ENCODE results near the gene BIRC5. TPM values are rescaled to one million over a fixed set of nuclear protein-coding genes. Genes with fewer than 3 reads are reported as not detected.

BIRC5 gene
- total RNA-seq, 1 donor: 0.21 TPM

- Histone ChIP-seq H3K27me3 (ENCODE audit: insufficient read depth, low read length) (no peaks in the 10 kb centered on the region), H3K9me3 (ENCODE audit: low read depth, low read length) (no peaks in the 10 kb centered on the region), H3K4me1 (ENCODE audit: insufficient read depth, low read length) (peaks cover 40% of the 10 kb centered on the region), H3K4me3 (ENCODE audit: low read length) (no peak overlapping the region)
These were observed 50.5 kb downstream of the BIRC5 start for GRCh38 chr17:78264590-78264989.

GRCh38 chr17:78265121-78265520, 51.1 kb downstream of the BIRC5 start:
- no peak overlapping the region for H3K4me3 ChIP-seq (ENCODE audit: low read length)
- no peaks in the 10 kb centered on the region for H3K9me3 ChIP-seq (ENCODE audit: low read depth, low read length)
- H3K27me3 ChIP-seq (ENCODE audit: insufficient read depth, low read length): no peaks in the 10 kb centered on the region
- peaks cover 38% of the 10 kb centered on the region for H3K4me1 ChIP-seq (ENCODE audit: insufficient read depth, low read length)

- H3K27me3 ChIP-seq (ENCODE audit: insufficient read depth, low read length): no peaks in the 10 kb centered on the region
- no peak overlapping the region for H3K4me3 ChIP-seq (ENCODE audit: low read length)
- peaks cover 27% of the 10 kb centered on the region for H3K4me1 ChIP-seq (ENCODE audit: insufficient read depth, low read length)
- H3K9me3 ChIP-seq (ENCODE audit: low read depth, low read length): no peaks in the 10 kb centered on the region
These were observed 52.2 kb downstream of the BIRC5 start for GRCh38 chr17:78266231-78266631.

GRCh38 chr17:78266771-78267170, 52.7 kb downstream of the BIRC5 start:
- Histone ChIP-seq H3K9me3 (ENCODE audit: low read depth, low read length) (no peaks in the 10 kb centered on the region), H3K27me3 (ENCODE audit: insufficient read depth, low read length) (no peaks in the 10 kb centered on the region), H3K4me1 (ENCODE audit: insufficient read depth, low read length) (peaks cover 24% of the 10 kb centered on the region), H3K4me3 (ENCODE audit: low read length) (no peak overlapping the region)

- Histone ChIP-seq H3K27me3 (ENCODE audit: insufficient read depth, low read length) (peaks cover 4% of the 10 kb centered on the region), H3K4me1 (ENCODE audit: insufficient read depth, low read length) (peaks cover 24% of the 10 kb centered on the region), H3K9me3 (ENCODE audit: low read depth, low read length) (no peaks in the 10 kb centered on the region), H3K4me3 (ENCODE audit: low read length) (no peak overlapping the region)
These were observed 53.4 kb downstream of the BIRC5 start for GRCh38 chr17:78267253-78268073.

DNA sequence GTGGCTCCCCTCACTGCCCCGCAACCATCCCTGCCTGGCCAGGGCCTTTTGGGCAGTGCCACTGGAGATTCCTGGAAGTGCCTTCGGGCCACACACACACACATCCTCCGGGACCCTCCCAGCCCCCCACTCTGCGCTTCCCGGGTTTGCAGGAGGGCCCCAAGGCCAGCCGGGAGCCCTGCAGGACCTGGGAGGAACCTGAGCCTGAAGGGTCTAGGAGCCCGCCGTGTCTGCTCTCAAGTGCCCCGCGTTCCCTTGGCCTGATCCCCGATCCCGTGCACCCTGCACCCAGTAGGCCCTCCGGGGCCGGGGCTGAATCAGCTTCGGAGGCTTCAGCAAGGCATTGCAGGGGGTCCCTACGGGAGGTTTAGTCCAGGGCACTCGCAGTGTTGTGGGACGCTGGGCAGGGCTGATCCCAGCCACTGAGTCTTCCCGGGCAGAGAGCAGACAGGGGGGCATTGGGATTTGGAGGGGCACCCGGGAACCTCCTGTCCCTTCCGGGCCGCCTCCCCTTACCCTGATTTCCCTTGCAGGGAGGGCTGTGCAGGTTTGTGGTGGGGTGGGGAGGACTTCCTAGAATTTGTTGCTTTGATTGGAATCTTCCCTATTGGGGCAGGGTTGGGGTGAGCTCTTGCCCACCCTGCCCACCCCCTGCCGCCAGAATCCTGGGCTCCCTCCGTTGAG, 54.3 kb downstream of the BIRC5 start:
- H3K4me1 ChIP-seq (ENCODE audit: insufficient read depth, low read length): peaks cover 23% of the 10 kb centered on the region
- H3K27me3 ChIP-seq (ENCODE audit: insufficient read depth, low read length): peaks cover 4% of the 10 kb centered on the region
- no peaks in the 10 kb centered on the region for H3K9me3 ChIP-seq (ENCODE audit: low read depth, low read length)
- no peak overlapping the region for H3K4me3 ChIP-seq (ENCODE audit: low read length)

DNA sequence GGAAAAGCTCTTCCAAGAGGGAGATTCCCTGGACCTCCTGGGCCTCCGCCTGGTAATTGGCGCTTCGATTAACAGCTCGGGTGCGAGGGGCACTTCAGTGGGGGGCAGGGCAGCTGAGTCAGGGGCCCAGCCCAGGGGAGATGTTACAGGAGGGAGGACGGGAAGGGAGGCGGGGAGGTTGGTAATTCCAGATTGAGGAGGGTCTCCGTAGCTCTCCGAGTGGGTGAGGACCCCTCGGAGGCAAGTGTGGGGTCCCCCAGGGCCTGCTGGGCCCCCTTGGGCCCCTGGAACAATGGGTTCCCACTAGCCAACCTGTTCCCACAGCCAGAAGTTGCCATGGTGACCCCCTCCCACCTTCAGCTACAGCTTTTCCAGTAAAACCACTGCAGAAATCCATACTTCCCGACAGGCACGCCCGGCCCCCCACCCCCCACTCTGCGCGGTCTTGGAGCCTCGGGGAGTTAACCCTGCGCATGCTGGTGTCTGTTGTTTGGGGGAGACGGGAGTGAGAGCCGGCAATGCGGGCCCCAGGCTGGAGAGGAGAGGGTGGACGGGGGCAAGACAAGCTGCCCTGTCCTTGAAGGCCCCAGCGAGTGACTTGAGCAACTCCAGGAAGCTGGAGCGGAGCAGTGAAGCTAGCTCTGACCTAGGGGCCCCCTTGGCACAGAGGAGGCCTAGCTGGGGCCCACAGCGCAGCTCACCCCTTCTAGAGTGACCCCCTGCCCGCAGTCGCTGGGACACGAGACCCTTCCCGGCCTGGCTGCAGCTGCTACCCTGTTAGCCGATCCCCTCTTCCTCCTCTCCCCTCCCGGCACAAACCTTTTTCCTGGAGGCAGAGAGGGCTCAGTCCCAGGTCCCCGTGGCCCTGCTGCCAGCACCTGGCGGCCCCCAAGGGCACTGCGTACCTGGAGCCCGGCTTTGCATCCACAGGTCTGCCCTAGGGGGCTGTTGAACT, 55.2 kb downstream of the BIRC5 start:
- Histone ChIP-seq H3K4me1 (ENCODE audit: insufficient read depth, low read length) (peaks cover 15% of the 10 kb centered on the region), H3K27me3 (ENCODE audit: insufficient read depth, low read length) (peaks cover 4% of the 10 kb centered on the region), H3K9me3 (ENCODE audit: low read depth, low read length) (no peaks in the 10 kb centered on the region), H3K4me3 (ENCODE audit: low read length) (no peak overlapping the region)

DNA sequence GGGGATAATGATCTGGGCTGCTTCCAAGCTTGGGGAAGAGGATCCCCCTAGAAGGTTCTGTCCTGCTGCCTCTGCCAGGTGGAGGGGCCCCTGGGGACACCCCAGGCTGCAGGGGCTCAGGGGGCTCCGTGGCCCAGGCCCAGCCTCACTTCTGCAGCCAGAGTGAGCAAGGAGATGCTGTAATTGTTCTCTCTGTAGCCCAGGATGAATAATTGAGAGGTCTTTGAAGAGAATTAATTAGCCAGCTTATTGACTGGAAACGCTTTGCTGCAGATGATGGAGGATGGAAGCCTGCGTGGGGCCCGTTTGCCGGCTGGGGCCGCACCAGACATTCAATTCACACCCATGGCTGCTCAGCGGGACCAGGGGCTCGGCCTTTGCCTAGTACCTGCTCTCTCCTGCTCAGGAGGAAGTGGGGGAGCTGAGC, 55.9 kb downstream of the BIRC5 start:
- Histone ChIP-seq H3K9me3 (ENCODE audit: low read depth, low read length) (no peaks in the 10 kb centered on the region), H3K4me3 (ENCODE audit: low read length) (no peak overlapping the region), H3K4me1 (ENCODE audit: insufficient read depth, low read length) (peaks cover 15% of the 10 kb centered on the region), H3K27me3 (ENCODE audit: insufficient read depth, low read length) (peaks cover 4% of the 10 kb centered on the region)

- H3K4me1 ChIP-seq (ENCODE audit: insufficient read depth, low read length): peaks cover 15% of the 10 kb centered on the region
These were observed 57.5 kb downstream of the BIRC5 start for GRCh38 chr17:78271419-78272170.

DNA sequence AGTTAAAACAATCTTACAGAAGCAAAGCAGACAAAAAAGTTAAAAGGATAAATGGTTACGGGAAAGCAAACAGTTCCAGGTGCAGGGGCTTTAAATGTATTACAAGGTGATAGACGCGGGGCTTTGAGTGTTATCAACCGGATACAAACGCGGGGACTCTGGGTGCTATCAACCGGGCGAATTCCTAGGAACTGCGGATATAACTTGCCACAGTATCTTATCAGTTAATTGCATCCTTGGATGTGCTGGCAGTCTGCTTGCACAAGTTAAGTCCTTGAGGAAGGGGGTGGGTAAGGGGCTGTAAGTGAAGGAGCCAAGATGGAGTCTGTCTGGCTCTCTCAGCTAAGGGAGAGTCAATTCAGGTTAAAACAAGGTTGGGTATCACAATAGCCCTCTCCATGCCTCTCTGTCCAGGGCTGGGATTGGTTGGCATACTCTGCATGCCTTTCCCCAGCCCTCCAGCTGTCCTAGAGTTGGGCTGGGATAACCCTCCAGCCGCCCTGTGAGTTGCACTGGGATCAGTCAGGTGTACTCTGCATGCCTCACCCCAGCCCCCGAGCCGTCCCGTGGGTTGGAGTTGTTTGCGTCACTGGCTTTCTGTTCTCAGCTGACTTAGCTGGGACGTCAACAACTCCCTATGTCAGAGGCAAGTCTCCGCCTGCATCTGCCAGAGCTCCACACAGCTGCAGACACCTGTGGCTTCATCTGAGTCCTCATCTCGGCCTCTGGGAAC, 58.3 kb downstream of the BIRC5 start:
- no peaks in the 10 kb centered on the region for H3K9me3 ChIP-seq (ENCODE audit: low read depth, low read length)
- no peak overlapping the region for H3K4me3 ChIP-seq (ENCODE audit: low read length)
- peaks cover 4% of the 10 kb centered on the region for H3K27me3 ChIP-seq (ENCODE audit: insufficient read depth, low read length)
- peaks cover 15% of the 10 kb centered on the region for H3K4me1 ChIP-seq (ENCODE audit: insufficient read depth, low read length)

More at GRCh38 chr17:78271419-78272170, 57.5 kb downstream of the BIRC5 start:
- Histone ChIP-seq H3K27me3 (ENCODE audit: insufficient read depth, low read length) (peaks cover 4% of the 10 kb centered on the region), H3K4me3 (ENCODE audit: low read length) (no peak overlapping the region), H3K9me3 (ENCODE audit: low read depth, low read length) (no peaks in the 10 kb centered on the region)

- no peak overlapping the region for H3K4me3 ChIP-seq (ENCODE audit: low read length)
- H3K4me1 ChIP-seq (ENCODE audit: insufficient read depth, low read length): peaks cover 15% of the 10 kb centered on the region
- peaks cover 4% of the 10 kb centered on the region for H3K27me3 ChIP-seq (ENCODE audit: insufficient read depth, low read length)
- no peaks in the 10 kb centered on the region for H3K9me3 ChIP-seq (ENCODE audit: low read depth, low read length)
These were observed 58.8 kb downstream of the BIRC5 start for GRCh38 chr17:78272914-78273258.

GRCh38 chr17:78273813-78274212, 59.8 kb downstream of the BIRC5 start:
- Histone ChIP-seq H3K27me3 (ENCODE audit: insufficient read depth, low read length) (peaks cover 4% of the 10 kb centered on the region), H3K4me1 (ENCODE audit: insufficient read depth, low read length) (peaks cover 15% of the 10 kb centered on the region)

More at GRCh38 chr17:78273813-78274212, 59.8 kb downstream of the BIRC5 start:
- no peak overlapping the region for H3K4me3 ChIP-seq (ENCODE audit: low read length)
- H3K9me3 ChIP-seq (ENCODE audit: low read depth, low read length): no peaks in the 10 kb centered on the region
